Gastrocnemius medialis (tissue), 4 donors: Measurements from ENCODE around the gene ZNF423.

Source experiments
- POLR2A ChIP-seq, 2 donors: fragments of 450-650 bp; IDR thresholded peaks; one replicate each; pipeline ENCODE4 v1.6.1; 2017; ENCODE audit warnings: antibody characterized with exemption in 2 of 2, mild to moderate bottlenecking in 2 of 2, moderate library complexity in 2 of 2
- TF ChIP-seq, protein P1 (sequence below), 5 experiments: fragments of 450-650 bp in 3 of 5; fragments of 200-600 bp in 2 of 5; sonication (generic) in 2 of 5; IDR thresholded peaks in 4 of 5; conservative IDR thresholded peaks in 1 of 5; 1 replicate in 4 of 5; 2 replicates in 1 of 5; pipeline ENCODE4 v1.5.1; 2016 to 2019; ENCODE audit warnings: antibody characterized with exemption in 5 of 5, mild to moderate bottlenecking in 3 of 5, moderate library complexity in 3 of 5

DNA sequence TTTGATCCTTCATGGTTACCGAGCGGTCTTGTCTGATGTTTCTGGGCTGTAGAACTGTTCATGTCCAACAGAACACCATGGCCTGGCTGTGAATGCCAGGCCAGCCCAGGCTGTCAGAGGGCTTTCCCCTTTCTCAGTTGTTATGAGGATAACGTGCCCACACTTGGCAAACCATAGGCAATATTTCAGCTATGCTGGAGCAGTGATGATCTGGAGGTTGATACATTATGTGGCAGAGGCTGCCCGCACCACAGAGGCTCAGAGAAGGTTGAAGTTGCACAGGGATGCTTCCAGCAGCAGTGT lies 389.4 kb downstream of the ZNF423 start:
- TF ChIP-seq, protein P1, sequence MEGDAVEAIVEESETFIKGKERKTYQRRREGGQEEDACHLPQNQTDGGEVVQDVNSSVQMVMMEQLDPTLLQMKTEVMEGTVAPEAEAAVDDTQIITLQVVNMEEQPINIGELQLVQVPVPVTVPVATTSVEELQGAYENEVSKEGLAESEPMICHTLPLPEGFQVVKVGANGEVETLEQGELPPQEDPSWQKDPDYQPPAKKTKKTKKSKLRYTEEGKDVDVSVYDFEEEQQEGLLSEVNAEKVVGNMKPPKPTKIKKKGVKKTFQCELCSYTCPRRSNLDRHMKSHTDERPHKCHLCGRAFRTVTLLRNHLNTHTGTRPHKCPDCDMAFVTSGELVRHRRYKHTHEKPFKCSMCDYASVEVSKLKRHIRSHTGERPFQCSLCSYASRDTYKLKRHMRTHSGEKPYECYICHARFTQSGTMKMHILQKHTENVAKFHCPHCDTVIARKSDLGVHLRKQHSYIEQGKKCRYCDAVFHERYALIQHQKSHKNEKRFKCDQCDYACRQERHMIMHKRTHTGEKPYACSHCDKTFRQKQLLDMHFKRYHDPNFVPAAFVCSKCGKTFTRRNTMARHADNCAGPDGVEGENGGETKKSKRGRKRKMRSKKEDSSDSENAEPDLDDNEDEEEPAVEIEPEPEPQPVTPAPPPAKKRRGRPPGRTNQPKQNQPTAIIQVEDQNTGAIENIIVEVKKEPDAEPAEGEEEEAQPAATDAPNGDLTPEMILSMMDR (IDR thresholded peaks at IDR 0.05 in 4 of 5, conservative IDR thresholded peaks at IDR 0.05 in 1 of 5), result no peak
- TF ChIP-seq POLR2A (IDR thresholded peaks at IDR 0.05), result no peak
